A673 (cell line): ENCODE measurements around the gene USP19. TPM values are rescaled to one million over a fixed set of nuclear protein-coding genes. Genes with fewer than 3 reads are reported as not detected.
A peak's percentile ranks its signal among the peaks of the same experiment; 100 is the strongest.

Experiments used
- Bru-seq: library from RNA; stranded (reverse); fragments of 400-500 nt; gene quantifications from one replicate; lab custom pipeline; 2021; lab: Mats Ljungman, UMichigan
- BruChase-seq, 2 experiments: library from RNA; stranded (reverse); fragments of 400-500 nt; gene quantifications; one replicate each; lab custom pipeline; 2021; lab: Mats Ljungman, UMichigan
- BruUV-seq: library from RNA; stranded (reverse); fragments of 400-500 nt; replicated peaks from 2 replicates; lab custom pipeline; 2021; lab: Mats Ljungman, UMichigan
- CTCF ChIA-PET: fragments of 300-600 bp; sonication (Branson Sonifier 250); formaldehyde crosslinking; loops from one replicate; lab custom pipeline; 2022; ENCODE audit warnings: antibody characterized with exemption; lab: Charles Lee
- POLR2A ChIA-PET: fragments of 300-600 bp; sonication (Branson Sonifier 250); formaldehyde crosslinking; loops from one replicate; lab custom pipeline; 2022; ENCODE audit warnings: antibody characterized with exemption; ENCODE audit not compliant: low non-redundant PET; lab: Charles Lee
- DNase-seq: peaks from one replicate; pipeline ENCODE4 v3.0.0-alpha.2; 2015; ENCODE audit warnings: low spot score
- H3K27ac ChIP-seq: fragments of 200-600 bp; sonication (generic); 2 replicates; pipeline ENCODE4 v1.5.1; 2016; ENCODE audit warnings: mixed run types, low read depth, mild to moderate bottlenecking, mixed read lengths, antibody characterized with exemption, low read length; ENCODE audit not compliant: poor library complexity, severe bottlenecking
- H3K27me3 ChIP-seq: fragments of 200-600 bp; sonication (generic); replicated peaks from 2 replicates; pipeline ENCODE4 v1.6.1; 2017; ENCODE audit warnings: mixed run types, low read depth, mild to moderate bottlenecking, mixed read lengths, antibody characterized with exemption, low read length; ENCODE audit not compliant: insufficient read depth, poor library complexity
- H3K36me3 ChIP-seq: fragments of 200-600 bp; sonication (generic); 2 replicates; pipeline ENCODE4 v1.6.1; 2016; ENCODE audit warnings: mixed run types, mild to moderate bottlenecking, mixed read lengths, antibody characterized with exemption, low read length; ENCODE audit not compliant: insufficient read depth, poor library complexity, severe bottlenecking
- H3K4me1 ChIP-seq: fragments of 200-600 bp; sonication (generic); 2 replicates; pipeline ENCODE4 v1.6.1; 2017; ENCODE audit warnings: mixed run types, mild to moderate bottlenecking, mixed read lengths, antibody characterized with exemption, low read length; ENCODE audit not compliant: insufficient read depth, poor library complexity, severe bottlenecking
- H3K4me3 ChIP-seq: fragments of 200-600 bp; sonication (generic); 2 replicates; pipeline ENCODE4 v1.5.1; 2016; ENCODE audit warnings: low read depth, mixed run types, mild to moderate bottlenecking, mixed read lengths, low read length; ENCODE audit not compliant: poor library complexity, severe bottlenecking
- H3K9me3 ChIP-seq: fragments of 200-600 bp; sonication (generic); 2 replicates; pipeline ENCODE4 v1.6.1; 2016; ENCODE audit warnings: mixed run types, low read depth, mild to moderate bottlenecking, mixed read lengths, antibody characterized with exemption, low read length; ENCODE audit not compliant: poor library complexity, severe bottlenecking
- EZH2 ChIP-seq: fragments of 200-600 bp; sonication (generic); IDR thresholded peaks from 2 replicates; pipeline ENCODE4 v1.6.1; 2017; ENCODE audit warnings: borderline replicate concordance, low read depth, mild to moderate bottlenecking, mixed read lengths, antibody characterized with exemption, low read length; ENCODE audit not compliant: poor library complexity, severe bottlenecking
- intact Hi-C: fragments of 100-400 bp; cut with micrococcal nuclease; formaldehyde crosslinking; loops from one replicate; pipeline ENCODE4 v1.10.0; 2022; ENCODE audit not compliant: unreplicated experiment
- long read RNA-seq: library from polyadenylated mRNA; stranded (forward); transcript quantifications from one replicate; pipeline ENCODE4 v2.0.0, GENCODE V29; 2022
- total RNA-seq: library from RNA; stranded (reverse); gene quantifications from 2 replicates; pipeline ENCODE4 v1.2.3, GENCODE V29; 2021
- TF ChIP-seq, protein P1 (sequence below): fragments of 300-800, 200-600 bp; sonication (generic); conservative IDR thresholded peaks from 2 replicates; pipeline ENCODE4 v1.5.1; 2017; ENCODE audit warnings: low read depth, mild to moderate bottlenecking, antibody characterized with exemption, low read length, moderate library complexity, mixed read lengths

USP19 gene, protein sequence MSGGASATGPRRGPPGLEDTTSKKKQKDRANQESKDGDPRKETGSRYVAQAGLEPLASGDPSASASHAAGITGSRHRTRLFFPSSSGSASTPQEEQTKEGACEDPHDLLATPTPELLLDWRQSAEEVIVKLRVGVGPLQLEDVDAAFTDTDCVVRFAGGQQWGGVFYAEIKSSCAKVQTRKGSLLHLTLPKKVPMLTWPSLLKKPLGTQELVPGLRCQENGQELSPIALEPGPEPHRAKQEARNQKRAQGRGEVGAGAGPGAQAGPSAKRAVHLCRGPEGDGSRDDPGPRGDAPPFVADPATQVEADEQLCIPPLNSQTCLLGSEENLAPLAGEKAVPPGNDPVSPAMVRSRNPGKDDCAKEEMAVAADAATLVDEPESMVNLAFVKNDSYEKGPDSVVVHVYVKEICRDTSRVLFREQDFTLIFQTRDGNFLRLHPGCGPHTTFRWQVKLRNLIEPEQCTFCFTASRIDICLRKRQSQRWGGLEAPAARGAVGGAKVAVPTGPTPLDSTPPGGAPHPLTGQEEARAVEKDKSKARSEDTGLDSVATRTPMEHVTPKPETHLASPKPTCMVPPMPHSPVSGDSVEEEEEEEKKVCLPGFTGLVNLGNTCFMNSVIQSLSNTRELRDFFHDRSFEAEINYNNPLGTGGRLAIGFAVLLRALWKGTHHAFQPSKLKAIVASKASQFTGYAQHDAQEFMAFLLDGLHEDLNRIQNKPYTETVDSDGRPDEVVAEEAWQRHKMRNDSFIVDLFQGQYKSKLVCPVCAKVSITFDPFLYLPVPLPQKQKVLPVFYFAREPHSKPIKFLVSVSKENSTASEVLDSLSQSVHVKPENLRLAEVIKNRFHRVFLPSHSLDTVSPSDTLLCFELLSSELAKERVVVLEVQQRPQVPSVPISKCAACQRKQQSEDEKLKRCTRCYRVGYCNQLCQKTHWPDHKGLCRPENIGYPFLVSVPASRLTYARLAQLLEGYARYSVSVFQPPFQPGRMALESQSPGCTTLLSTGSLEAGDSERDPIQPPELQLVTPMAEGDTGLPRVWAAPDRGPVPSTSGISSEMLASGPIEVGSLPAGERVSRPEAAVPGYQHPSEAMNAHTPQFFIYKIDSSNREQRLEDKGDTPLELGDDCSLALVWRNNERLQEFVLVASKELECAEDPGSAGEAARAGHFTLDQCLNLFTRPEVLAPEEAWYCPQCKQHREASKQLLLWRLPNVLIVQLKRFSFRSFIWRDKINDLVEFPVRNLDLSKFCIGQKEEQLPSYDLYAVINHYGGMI (N-terminal part only)
- 37.5 and 44.9 TPM in 2 replicates for total RNA-seq
- percentile 49 among the genes with signal in this experiment for Bru-seq, nascent RNA
- BruChase-seq, experiment 1, labeled RNA remaining after a 2-hour chase: percentile 59 among the genes with signal in this experiment
- BruChase-seq, experiment 2, labeled RNA remaining after a 6-hour chase: percentile 77 among the genes with signal in this experiment
- long read RNA-seq, full-length matches to known transcripts: 14 of 55 reads
- long read RNA-seq, partial matches to known transcripts: 17 of 55 reads
- long read RNA-seq, other reads (novel, unspliced or antisense): 24 of 55 reads

DNA sequence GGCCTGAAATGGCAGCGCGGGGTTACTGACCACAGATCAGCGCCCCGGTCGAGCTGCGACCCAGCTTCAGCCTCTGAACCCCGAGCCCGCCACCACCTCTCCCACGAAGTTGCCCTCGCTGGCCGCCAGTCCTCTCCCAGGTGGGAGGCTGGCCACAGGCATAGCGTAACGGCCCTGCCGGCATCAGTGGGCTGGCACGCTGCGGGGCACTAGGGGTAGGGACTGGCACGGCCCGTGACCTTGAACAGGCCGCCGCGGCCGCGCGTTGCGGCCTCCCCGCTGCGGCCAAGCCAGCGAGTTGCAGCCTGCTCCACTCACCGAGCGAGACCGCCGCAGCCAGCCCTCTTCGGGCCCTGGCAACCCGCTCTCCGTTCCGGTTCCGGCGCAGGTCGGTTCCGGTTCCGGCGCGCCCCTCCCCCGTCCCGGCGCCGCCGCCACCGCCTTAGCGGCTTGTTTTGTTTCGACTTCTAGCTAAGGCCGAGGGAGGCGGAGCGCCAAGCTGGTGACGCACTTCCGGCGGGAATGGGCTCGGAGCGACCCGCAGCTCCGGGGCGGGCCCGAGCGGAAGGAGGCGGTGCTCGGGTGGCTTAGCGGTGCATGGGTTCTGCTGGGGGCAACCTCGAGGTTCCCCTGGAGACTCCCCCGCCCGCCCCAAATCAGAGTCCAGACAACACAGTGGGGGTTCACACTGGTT is at the start of gene USP19:
USP19 (minus strand) TSS at position 386 of the 694 bp plus-strand sequence. CDS start 1,678 bp downstream, outside the sequence.
- Histone ChIP-seq H3K4me1 (no peaks in the 10 kb centered on the region), H3K36me3 (peaks cover 19% of the 10 kb centered on the region), H3K9me3 (no peaks in the 10 kb centered on the region), H3K27ac (peak within 1 kb of the TSS; percentile 87), H3K4me3 (peak within 1 kb of the TSS; percentile 84), H3K27me3 (no peaks in the 10 kb centered on the region)
- TF ChIP-seq, protein P1, sequence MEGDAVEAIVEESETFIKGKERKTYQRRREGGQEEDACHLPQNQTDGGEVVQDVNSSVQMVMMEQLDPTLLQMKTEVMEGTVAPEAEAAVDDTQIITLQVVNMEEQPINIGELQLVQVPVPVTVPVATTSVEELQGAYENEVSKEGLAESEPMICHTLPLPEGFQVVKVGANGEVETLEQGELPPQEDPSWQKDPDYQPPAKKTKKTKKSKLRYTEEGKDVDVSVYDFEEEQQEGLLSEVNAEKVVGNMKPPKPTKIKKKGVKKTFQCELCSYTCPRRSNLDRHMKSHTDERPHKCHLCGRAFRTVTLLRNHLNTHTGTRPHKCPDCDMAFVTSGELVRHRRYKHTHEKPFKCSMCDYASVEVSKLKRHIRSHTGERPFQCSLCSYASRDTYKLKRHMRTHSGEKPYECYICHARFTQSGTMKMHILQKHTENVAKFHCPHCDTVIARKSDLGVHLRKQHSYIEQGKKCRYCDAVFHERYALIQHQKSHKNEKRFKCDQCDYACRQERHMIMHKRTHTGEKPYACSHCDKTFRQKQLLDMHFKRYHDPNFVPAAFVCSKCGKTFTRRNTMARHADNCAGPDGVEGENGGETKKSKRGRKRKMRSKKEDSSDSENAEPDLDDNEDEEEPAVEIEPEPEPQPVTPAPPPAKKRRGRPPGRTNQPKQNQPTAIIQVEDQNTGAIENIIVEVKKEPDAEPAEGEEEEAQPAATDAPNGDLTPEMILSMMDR: no peak
- no peak for TF ChIP-seq EZH2
- ChIA-PET POLR2A (interaction anchor here (0.6 kb wide), 1 partner anchor 12 kb away, joined by 3 read pairs; the partner anchor contains the start of gene LAMB2), CTCF (interaction anchor here (0.9 kb wide), 1 partner anchor 26 kb away, joined by 4 read pairs; no protein-coding TSS in a partner anchor)
- no TSS peak for BruUV-seq
- intact Hi-C loops: no loop called here
- peak; percentile 88 for DNase-seq

DNA sequence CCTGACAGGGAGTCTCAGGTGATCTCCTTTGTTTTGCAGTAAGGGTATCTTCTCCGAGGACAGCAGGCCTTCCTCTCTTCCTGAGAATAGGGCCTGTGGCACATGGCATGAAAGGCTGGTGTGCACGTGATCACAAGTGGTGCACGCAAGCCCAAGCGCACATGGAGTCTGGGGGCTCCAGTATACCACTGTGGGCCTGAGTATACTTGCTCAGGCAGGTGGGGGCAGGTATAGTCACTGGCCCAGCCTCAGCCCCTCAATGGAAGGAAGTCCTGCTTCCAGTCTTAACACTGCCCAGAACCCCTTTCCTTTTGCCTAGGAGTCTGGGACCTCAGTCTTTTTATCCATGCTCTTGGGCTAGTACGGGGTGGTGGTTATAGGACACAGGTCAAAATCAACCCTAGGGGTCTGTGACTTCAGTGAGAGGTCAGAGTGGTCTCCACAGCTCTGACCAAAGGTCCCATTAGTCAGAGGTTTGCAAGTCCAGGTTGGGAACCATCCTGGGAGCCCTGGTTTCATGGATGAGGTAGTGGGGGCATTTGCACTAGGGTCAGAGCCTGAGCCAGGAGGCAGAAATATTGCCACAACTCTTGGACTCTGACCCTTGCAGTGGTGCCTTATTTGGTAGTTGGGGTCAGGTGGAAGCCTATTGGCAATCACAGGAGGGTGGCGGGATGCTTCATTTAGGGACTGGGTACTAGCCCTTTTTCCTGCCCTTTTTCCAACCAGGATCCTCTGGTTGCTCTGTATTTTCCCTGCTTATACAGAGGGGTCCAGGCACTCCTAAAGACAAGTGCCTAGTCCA is 46.3 kb upstream of the USP19 start:
- no peaks in the 10 kb centered on the region for H3K27me3 ChIP-seq
- H3K27ac ChIP-seq: no peak overlapping the region
- TF ChIP-seq, protein P1: no peak
- no peak for TF ChIP-seq EZH2
- DNase-seq: no peak
- H3K36me3 ChIP-seq: no peaks in the 10 kb centered on the region
- no peaks in the 10 kb centered on the region for H3K9me3 ChIP-seq
- H3K4me3 ChIP-seq: peak overlapping the region; percentile 69
- intact Hi-C loops: no loop called here
- no TSS peak for BruUV-seq
- ChIA-PET POLR2A (no interaction called here), CTCF (no interaction called here)
- no peaks in the 10 kb centered on the region for H3K4me1 ChIP-seq
